GM11168 (cell line): ENCODE measurements around the gene FBXL3.

Source experiments
- in situ Hi-C: fragments of 300-500 bp; cut with MboI; formaldehyde crosslinking; loops from one replicate; pipeline ENCODE4 v1.12.0; 2022; ENCODE audit warnings: low sequenced_read_pairs; ENCODE audit not compliant: unreplicated experiment

The FBXL3 gene

GRCh38 chr13:77026861-77027621 is at the start of gene FBXL3:
Gene FBXL3 (minus strand): TSS chr13:77027159. CDS start chr13:77021860, 5,299 bp downstream.
- in situ Hi-C loops, result no loop called here

GRCh38 chr13:77067519-77067918 is 40.6 kb upstream of the FBXL3 start:
- in situ Hi-C loops, result no loop called here

GRCh38 chr13:77065461-77066147 is 38.6 kb upstream of the FBXL3 start:
- in situ Hi-C loops, result no loop called here

GRCh38 chr13:77062097-77062496 is 35.1 kb upstream of the FBXL3 start:
- in situ Hi-C loops, result no loop called here

GRCh38 chr13:77061362-77061761 is 34.4 kb upstream of the FBXL3 start:
- in situ Hi-C loops, result no loop called here

- in situ Hi-C loops, result no loop called here
Observed at GRCh38 chr13:77056886-77057285, 29.9 kb upstream of the FBXL3 start.

- in situ Hi-C loops, result no loop called here
Observed at GRCh38 chr13:77056382-77056781, 29.4 kb upstream of the FBXL3 start.

- in situ Hi-C loops, result no loop called here
Observed at GRCh38 chr13:77055158-77055557, 28.2 kb upstream of the FBXL3 start.

GRCh38 chr13:77053192-77053591 is 26.2 kb upstream of the FBXL3 start:
- in situ Hi-C loops, result no loop called here

GRCh38 chr13:77048681-77049080 is 21.7 kb upstream of the FBXL3 start:
- in situ Hi-C loops, result no loop called here

- in situ Hi-C loops, result no loop called here
Observed at GRCh38 chr13:77047649-77048343, 20.8 kb upstream of the FBXL3 start.

- in situ Hi-C loops, result no loop called here
Observed at GRCh38 chr13:77042566-77043177, 15.7 kb upstream of the FBXL3 start.

GRCh38 chr13:77040835-77041234 is 13.9 kb upstream of the FBXL3 start:
- in situ Hi-C loops, result no loop called here

- in situ Hi-C loops, result no loop called here
Observed at GRCh38 chr13:77040076-77040475, 13.1 kb upstream of the FBXL3 start.

- in situ Hi-C loops, result no loop called here
Observed at GRCh38 chr13:77038907-77039480, 12.0 kb upstream of the FBXL3 start.

GRCh38 chr13:77036279-77036678 is 9.3 kb upstream of the FBXL3 start:
- in situ Hi-C loops, result no loop called here

GRCh38 chr13:77034881-77035280 is 7.9 kb upstream of the FBXL3 start:
- in situ Hi-C loops, result no loop called here

GRCh38 chr13:77033717-77034302 is 6.9 kb upstream of the FBXL3 start:
- in situ Hi-C loops, result no loop called here

GRCh38 chr13:77031656-77032243 is 4.8 kb upstream of the FBXL3 start:
- in situ Hi-C loops, result no loop called here

- in situ Hi-C loops, result no loop called here
Observed at GRCh38 chr13:77029436-77029835, 2.5 kb upstream of the FBXL3 start.
